Measurements from ENCODE around the gene SCGN. TPM values are rescaled to one million over a fixed set of nuclear protein-coding genes. Genes with fewer than 3 reads are reported as not detected.

SCGN gene
- total RNA-seq, 1 donor from 2014 or later, result not detected

- Histone ChIP-seq H3K27ac (no peak overlapping the region), H3K9me3 (no peaks in the 10 kb centered on the region), H3K27me3 (no peaks in the 10 kb centered on the region), H3K4me1 (no peaks in the 10 kb centered on the region), H3K36me3 (no peaks in the 10 kb centered on the region), H3K4me3 (no peak overlapping the region)
- peak; percentile 14 to 57 (median 52) for TF ChIP-seq CTCF (IDR thresholded peaks at IDR 0.05)
- intact Hi-C loops (cut with DNase I), result loop anchor here (2.0 kb wide), 1 partner anchor 495 kb away; no protein-coding TSS in a partner anchor
- DNase-seq (ENCODE audit: low spot score in 2 of 2), result no peak
These were observed 66.1 kb downstream of the SCGN start for GRCh38 chr6:25717866-25718740.

GRCh38 chr6:25726122-25726911 lies 74.3 kb downstream of the SCGN start:
- Histone ChIP-seq H3K27me3 (no peaks in the 10 kb centered on the region), H3K4me3 (no peak overlapping the region), H3K27ac (no peak overlapping the region), H3K36me3 (no peaks in the 10 kb centered on the region), H3K4me1 (peaks cover 0 to 1% of the 10 kb centered on the region in 2 donors), H3K9me3 (no peaks in the 10 kb centered on the region)
- intact Hi-C loops (cut with DNase I), result no loop called here
- no peak for TF ChIP-seq CTCF (IDR thresholded peaks at IDR 0.05)
- no peak for DNase-seq (ENCODE audit: low spot score in 2 of 2)

GRCh38 chr6:25727028-25727427 lies 75.0 kb downstream of the SCGN start:
- Histone ChIP-seq H3K4me1 (peaks cover 0 to 3% of the 10 kb centered on the region in 2 donors), H3K27ac (no peak overlapping the region), H3K9me3 (no peaks in the 10 kb centered on the region), H3K36me3 (no peaks in the 10 kb centered on the region), H3K4me3 (no peak overlapping the region), H3K27me3 (no peaks in the 10 kb centered on the region)
- intact Hi-C loops (cut with DNase I), result no loop called here
- no peak for TF ChIP-seq CTCF (IDR thresholded peaks at IDR 0.05)
- DNase-seq (ENCODE audit: low spot score in 2 of 2), result no peak

- peak overlapping the region in 1 of 2 donors; percentile 37 for H3K4me3 ChIP-seq
- no peak for TF ChIP-seq CTCF (IDR thresholded peaks at IDR 0.05)
- no peaks in the 10 kb centered on the region for H3K9me3 ChIP-seq
- no peaks in the 10 kb centered on the region for H3K36me3 ChIP-seq
- peaks cover 0 to 3% of the 10 kb centered on the region in 2 donors for H3K4me1 ChIP-seq
- DNase-seq (ENCODE audit: low spot score in 2 of 2), result no peak
- H3K27me3 ChIP-seq, result no peaks in the 10 kb centered on the region
- intact Hi-C loops (cut with DNase I), result no loop called here
- no peak overlapping the region for H3K27ac ChIP-seq
These were observed 78.9 kb downstream of the SCGN start for GRCh38 chr6:25730907-25731306.

GRCh38 chr6:25731721-25732120 lies 79.7 kb downstream of the SCGN start:
- no peak for DNase-seq (ENCODE audit: low spot score in 2 of 2)
- no peak overlapping the region for H3K27ac ChIP-seq
- H3K4me3 ChIP-seq, result peak overlapping the region; percentile 25 to 37
- peaks cover 0 to 3% of the 10 kb centered on the region in 2 donors for H3K4me1 ChIP-seq
- intact Hi-C loops (cut with DNase I), result no loop called here
- TF ChIP-seq CTCF (IDR thresholded peaks at IDR 0.05), result no peak
- H3K27me3 ChIP-seq, result no peaks in the 10 kb centered on the region
- no peaks in the 10 kb centered on the region for H3K9me3 ChIP-seq
- H3K36me3 ChIP-seq, result no peaks in the 10 kb centered on the region
